ENCODE data around the gene RPS26.

DNA sequence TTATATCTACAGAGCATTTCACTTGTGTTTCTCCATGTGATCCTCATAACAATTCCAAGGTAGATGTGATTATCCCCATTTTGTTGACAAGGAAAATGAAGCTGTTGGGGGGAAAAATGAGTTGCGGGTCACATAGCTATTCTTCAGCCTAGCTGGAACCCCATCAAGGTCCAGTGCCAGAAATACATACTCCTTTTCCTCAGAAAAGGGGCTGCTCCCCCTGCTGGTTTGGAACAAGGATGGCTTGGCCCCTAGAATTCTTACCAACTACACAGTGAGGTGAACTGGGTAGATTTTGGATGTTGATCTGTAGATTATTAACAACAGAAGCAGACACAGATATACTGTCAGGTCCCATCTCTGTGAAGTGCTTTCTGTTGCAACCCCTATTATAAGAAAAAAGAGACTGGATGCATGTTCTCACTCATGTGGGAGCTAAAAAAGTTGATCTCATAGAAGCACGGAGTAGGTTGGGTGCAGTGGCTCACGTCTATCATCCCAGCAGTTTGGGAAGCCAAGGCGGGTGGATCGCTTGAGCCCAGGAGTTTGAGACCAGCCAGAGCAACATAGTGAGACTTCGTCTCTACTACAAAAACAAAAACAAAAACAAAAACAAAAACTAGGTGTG is 11.9 kb upstream of the RPS26 start:
- TF ChIP-seq POLR2A (IDR thresholded peaks at IDR 0.05), result no peak
- TF ChIP-seq, protein P1, sequence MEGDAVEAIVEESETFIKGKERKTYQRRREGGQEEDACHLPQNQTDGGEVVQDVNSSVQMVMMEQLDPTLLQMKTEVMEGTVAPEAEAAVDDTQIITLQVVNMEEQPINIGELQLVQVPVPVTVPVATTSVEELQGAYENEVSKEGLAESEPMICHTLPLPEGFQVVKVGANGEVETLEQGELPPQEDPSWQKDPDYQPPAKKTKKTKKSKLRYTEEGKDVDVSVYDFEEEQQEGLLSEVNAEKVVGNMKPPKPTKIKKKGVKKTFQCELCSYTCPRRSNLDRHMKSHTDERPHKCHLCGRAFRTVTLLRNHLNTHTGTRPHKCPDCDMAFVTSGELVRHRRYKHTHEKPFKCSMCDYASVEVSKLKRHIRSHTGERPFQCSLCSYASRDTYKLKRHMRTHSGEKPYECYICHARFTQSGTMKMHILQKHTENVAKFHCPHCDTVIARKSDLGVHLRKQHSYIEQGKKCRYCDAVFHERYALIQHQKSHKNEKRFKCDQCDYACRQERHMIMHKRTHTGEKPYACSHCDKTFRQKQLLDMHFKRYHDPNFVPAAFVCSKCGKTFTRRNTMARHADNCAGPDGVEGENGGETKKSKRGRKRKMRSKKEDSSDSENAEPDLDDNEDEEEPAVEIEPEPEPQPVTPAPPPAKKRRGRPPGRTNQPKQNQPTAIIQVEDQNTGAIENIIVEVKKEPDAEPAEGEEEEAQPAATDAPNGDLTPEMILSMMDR (IDR thresholded peaks at IDR 0.05), result peak; percentile 59 to 70 (median 63)
- no peak for TF ChIP-seq EP300 (IDR thresholded peaks at IDR 0.05; ENCODE audit: low read depth)
